ENCODE results near the gene LRFN2.

DNA sequence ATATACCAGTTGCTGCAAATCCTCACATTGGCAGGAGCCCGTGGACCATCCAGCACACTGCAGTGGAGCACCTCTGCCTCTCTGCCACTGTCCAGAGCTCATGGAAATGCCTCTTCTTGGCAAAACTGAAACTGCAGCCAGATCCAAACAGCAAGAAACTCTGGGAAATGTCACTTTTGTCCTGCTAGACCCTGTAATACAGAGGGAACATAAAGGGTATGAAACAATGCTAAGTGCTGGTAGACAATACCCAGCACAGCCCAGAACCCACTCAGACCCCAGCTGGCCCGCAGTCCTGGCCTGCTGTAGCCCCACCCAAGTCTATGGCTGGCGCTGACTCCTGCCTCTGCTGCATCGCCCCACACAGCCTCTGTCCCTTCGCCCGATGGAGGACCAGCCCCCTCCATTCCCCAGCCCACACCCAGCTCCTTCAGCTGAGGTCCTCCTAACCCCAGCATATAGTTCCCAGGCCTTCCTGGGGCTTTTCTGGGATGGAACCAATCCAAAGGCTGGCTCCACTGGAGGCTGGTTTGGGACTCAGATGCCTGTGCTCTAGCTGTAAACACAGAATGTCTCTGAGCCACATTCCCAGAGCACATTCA, 242.5 kb downstream of the LRFN2 start:
- TF ChIP-seq, protein P1, sequence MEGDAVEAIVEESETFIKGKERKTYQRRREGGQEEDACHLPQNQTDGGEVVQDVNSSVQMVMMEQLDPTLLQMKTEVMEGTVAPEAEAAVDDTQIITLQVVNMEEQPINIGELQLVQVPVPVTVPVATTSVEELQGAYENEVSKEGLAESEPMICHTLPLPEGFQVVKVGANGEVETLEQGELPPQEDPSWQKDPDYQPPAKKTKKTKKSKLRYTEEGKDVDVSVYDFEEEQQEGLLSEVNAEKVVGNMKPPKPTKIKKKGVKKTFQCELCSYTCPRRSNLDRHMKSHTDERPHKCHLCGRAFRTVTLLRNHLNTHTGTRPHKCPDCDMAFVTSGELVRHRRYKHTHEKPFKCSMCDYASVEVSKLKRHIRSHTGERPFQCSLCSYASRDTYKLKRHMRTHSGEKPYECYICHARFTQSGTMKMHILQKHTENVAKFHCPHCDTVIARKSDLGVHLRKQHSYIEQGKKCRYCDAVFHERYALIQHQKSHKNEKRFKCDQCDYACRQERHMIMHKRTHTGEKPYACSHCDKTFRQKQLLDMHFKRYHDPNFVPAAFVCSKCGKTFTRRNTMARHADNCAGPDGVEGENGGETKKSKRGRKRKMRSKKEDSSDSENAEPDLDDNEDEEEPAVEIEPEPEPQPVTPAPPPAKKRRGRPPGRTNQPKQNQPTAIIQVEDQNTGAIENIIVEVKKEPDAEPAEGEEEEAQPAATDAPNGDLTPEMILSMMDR (IDR thresholded peaks at IDR 0.05): no peak
- TF ChIP-seq POLR2A (IDR thresholded peaks at IDR 0.05): no peak
